Measurements from ENCODE around the gene TST.

TST gene

DNA sequence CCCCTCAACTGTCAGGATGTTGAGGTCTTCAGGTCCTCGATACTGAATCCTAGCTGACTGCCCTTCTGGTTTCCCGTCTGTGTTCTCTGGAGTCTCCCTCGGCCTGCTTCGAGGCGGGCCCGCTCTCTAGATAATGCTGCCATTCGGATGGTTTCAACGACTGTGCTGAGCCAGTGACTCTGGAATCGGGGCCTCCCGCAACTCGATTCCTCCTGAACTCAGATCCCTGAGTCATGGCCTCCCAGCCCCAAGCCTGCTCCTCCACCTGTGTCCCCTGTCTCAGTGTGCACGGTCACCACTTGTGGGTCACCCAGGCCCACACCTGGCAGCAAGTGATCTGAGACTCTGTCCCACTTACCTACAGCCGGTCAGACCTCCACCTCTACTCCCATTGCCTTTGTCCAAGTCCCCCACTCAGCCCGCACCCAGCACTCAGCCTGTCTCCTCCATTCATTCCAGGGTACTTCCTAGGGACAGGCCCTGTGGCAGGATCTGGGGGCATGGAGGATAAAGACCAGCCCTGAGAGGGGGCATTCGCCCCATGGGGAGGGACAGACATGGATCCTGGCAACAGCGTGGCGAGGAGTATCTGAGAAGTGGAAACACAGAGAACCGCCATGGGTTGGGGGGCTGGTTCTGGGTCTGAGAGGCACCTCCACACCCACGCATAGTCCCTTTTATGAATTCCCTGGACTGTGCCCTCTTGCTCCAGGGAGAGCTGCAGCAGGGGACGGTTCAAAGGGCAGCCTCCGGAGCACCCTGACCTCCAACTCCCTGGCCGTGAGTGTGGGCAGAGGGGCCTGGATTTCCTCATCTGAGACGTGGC is 14.6 kb upstream of the TST start:
- H4K20me1 ChIP-seq (ENCODE audit: insufficient read depth, low read length): no peaks in the 10 kb centered on the region
- H3K9me3 ChIP-seq (replicated peaks; ENCODE audit: insufficient read depth, low read length): no peaks in the 10 kb centered on the region
- H3F3A ChIP-seq (ENCODE audit: insufficient read depth, low read length): no peaks in the 10 kb centered on the region
- H3K4me3 ChIP-seq (ENCODE audit: low read length): no peak overlapping the region
- H3K9me2 ChIP-seq (replicated peaks; ENCODE audit: insufficient read depth, low read length): no peaks in the 10 kb centered on the region
- H2AFZ ChIP-seq (ENCODE audit: low read length): no peak overlapping the region
- TF ChIP-seq EZH2 (optimal IDR thresholded peaks at IDR 0.05; ENCODE audit: low read depth, low read length): no peak
- TF ChIP-seq CTCF (IDR thresholded peaks at IDR 0.05; ENCODE audit: low read length): no peak
- no peak for TF ChIP-seq EZH2phosphoT487 (IDR thresholded peaks at IDR 0.05; ENCODE audit: low read length)
- H3K27me3 ChIP-seq (replicated peaks; ENCODE audit: insufficient read depth, low read length): peaks cover 27% of the 10 kb centered on the region
- no peak overlapping the region for H3K9ac ChIP-seq (ENCODE audit: low read length)
- no peak overlapping the region for H3K4me2 ChIP-seq (ENCODE audit: low read depth, low read length)
- no peaks in the 10 kb centered on the region for H3K79me2 ChIP-seq (ENCODE audit: low read length)
- no peak overlapping the region for H3K27ac ChIP-seq (ENCODE audit: low read length)
- H3K4me1 ChIP-seq (ENCODE audit: low read length): no peaks in the 10 kb centered on the region
- no peaks in the 10 kb centered on the region for H3K36me3 ChIP-seq (replicated peaks; ENCODE audit: insufficient read depth, low read length)
- DNase-seq: no peak

GRCh38 chr22:37032535-37033460 is 13.6 kb upstream of the TST start:
- DNase-seq: no peak
- Histone ChIP-seq H3K4me3 (ENCODE audit: low read length) (no peak overlapping the region), H3K4me2 (ENCODE audit: low read depth, low read length) (no peak overlapping the region)

GRCh38 chr22:37032134-37032534 is 12.9 kb upstream of the TST start:
- no peaks in the 10 kb centered on the region for H3K9me3 ChIP-seq (replicated peaks; ENCODE audit: insufficient read depth, low read length)
- no peaks in the 10 kb centered on the region for H4K20me1 ChIP-seq (ENCODE audit: insufficient read depth, low read length)
- no peaks in the 10 kb centered on the region for H3K4me1 ChIP-seq (ENCODE audit: low read length)
- no peak overlapping the region for H2AFZ ChIP-seq (ENCODE audit: low read length)
- no peak overlapping the region for H3K4me2 ChIP-seq (ENCODE audit: low read depth, low read length)
- H3K36me3 ChIP-seq (replicated peaks; ENCODE audit: insufficient read depth, low read length): no peaks in the 10 kb centered on the region
- H3K9ac ChIP-seq (ENCODE audit: low read length): no peak overlapping the region
- no peak overlapping the region for H3K4me3 ChIP-seq (ENCODE audit: low read length)
- TF ChIP-seq EZH2 (optimal IDR thresholded peaks at IDR 0.05; ENCODE audit: low read depth, low read length) (no peak), EZH2phosphoT487 (IDR thresholded peaks at IDR 0.05; ENCODE audit: low read length) (no peak)
- H3K27ac ChIP-seq (ENCODE audit: low read length): no peak overlapping the region
- no peaks in the 10 kb centered on the region for H3F3A ChIP-seq (ENCODE audit: insufficient read depth, low read length)
- H3K9me2 ChIP-seq (replicated peaks; ENCODE audit: insufficient read depth, low read length): no peaks in the 10 kb centered on the region
- DNase-seq: no peak
- H3K79me2 ChIP-seq (ENCODE audit: low read length): no peaks in the 10 kb centered on the region
- peaks cover 19% of the 10 kb centered on the region for H3K27me3 ChIP-seq (replicated peaks; ENCODE audit: insufficient read depth, low read length)

More at GRCh38 chr22:37032535-37033460, 13.6 kb upstream of the TST start:
- H3K36me3 ChIP-seq (replicated peaks; ENCODE audit: insufficient read depth, low read length): no peaks in the 10 kb centered on the region
- no peaks in the 10 kb centered on the region for H3K4me1 ChIP-seq (ENCODE audit: low read length)
- H3K9ac ChIP-seq (ENCODE audit: low read length): no peak overlapping the region
- no peaks in the 10 kb centered on the region for H3K9me2 ChIP-seq (replicated peaks; ENCODE audit: insufficient read depth, low read length)
- no peak overlapping the region for H3K27ac ChIP-seq (ENCODE audit: low read length)
- H4K20me1 ChIP-seq (ENCODE audit: insufficient read depth, low read length): no peaks in the 10 kb centered on the region
- no peaks in the 10 kb centered on the region for H3F3A ChIP-seq (ENCODE audit: insufficient read depth, low read length)
- H3K9me3 ChIP-seq (replicated peaks; ENCODE audit: insufficient read depth, low read length): no peaks in the 10 kb centered on the region
- H3K27me3 ChIP-seq (replicated peaks; ENCODE audit: insufficient read depth, low read length): peaks cover 25% of the 10 kb centered on the region
- TF ChIP-seq EZH2phosphoT487 (IDR thresholded peaks at IDR 0.05; ENCODE audit: low read length) (no peak), CTCF (IDR thresholded peaks at IDR 0.05; ENCODE audit: low read length) (no peak), EZH2 (optimal IDR thresholded peaks at IDR 0.05; ENCODE audit: low read depth, low read length) (no peak)
- no peaks in the 10 kb centered on the region for H3K79me2 ChIP-seq (ENCODE audit: low read length)
- no peak overlapping the region for H2AFZ ChIP-seq (ENCODE audit: low read length)
